ENCODE data around the gene OR7A17. TPM values are rescaled to one million over a fixed set of nuclear protein-coding genes. Genes with fewer than 3 reads are reported as not detected.

The OR7A17 gene
- not detected for total RNA-seq

DNA sequence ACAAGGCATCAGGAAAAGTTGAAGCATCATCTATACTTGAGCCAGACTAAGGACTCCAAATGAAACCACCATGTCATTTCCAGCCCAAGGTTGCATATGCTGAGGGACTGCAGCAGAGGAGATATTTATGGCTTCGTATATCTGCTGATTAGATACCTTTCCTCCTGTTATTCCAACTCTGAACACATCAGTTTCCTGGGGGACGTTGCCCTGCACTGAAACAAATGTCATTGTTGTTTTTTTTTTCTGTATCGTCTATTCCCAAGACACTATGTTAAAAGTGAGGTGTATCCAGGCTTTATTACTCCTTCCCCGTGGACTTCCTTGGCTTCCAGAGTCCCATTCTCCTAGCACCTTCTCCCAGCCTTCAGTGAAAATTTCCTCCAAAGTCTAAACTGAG is at the start of gene OR7A17:
Gene OR7A17, minus strand, starts transcription at position 101 of the 400 bp plus-strand sequence. CDS start 4,777 bp downstream, outside the sequence.
- DNase-seq, result no peak

DNA sequence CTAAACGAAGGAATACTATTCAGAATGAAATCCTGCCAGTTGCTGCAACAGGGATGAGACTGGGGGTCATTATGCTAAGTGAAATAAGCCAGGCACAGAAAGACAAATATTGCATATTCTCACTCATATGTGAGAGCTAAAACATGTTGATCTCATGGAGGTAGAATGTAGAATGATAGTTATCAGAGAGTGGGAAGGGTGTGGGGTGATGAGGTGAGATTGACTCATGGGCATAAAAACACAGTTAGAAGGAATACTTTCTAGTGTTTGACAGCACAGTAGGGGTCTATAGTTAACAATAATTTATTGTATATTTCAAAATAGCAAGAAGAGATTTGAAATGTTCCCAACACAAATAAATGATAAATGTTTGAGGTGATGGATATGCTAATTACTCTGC is 47.6 kb upstream of the OR7A17 start:
- no peak for DNase-seq

DNA sequence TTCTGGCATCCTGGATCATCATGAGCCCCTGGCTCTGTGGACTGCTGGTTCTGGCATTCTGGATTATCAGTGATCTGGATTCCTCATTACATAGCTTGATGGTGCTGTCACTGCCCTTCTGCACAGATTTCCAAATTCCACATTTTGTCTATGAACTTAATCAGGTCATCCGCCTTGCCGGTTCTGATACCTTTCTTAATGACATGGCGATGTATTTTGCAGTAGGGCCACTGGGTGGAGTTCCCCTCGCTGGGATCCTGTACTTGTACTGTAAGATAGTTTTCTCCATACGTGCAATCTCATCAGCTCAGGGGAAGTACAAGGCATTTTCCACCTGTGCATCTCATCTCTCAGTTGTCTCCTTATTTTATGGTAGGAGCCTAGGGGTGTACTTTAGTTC is 30.9 kb upstream of the OR7A17 start:
- no peak for DNase-seq

DNA sequence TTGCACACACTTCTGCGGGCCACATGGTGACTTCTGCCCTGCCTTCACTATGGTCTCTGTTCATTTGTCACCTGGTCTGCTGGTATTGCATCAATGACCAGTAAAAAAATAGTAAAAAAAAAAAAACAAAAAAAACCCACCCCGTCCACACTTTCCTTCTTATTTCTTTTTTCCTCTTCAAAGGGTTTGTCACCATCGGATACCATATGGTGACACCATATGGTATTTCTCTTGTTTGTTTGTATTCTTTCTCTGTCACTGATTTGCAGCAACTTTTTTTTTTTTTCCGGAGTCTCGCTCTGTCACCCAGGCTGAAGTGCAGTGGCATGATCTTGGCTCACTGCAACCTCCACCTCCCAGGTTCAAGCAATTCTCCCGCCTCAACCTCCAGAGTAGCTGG is 29.2 kb upstream of the OR7A17 start:
- DNase-seq, result no peak

DNA sequence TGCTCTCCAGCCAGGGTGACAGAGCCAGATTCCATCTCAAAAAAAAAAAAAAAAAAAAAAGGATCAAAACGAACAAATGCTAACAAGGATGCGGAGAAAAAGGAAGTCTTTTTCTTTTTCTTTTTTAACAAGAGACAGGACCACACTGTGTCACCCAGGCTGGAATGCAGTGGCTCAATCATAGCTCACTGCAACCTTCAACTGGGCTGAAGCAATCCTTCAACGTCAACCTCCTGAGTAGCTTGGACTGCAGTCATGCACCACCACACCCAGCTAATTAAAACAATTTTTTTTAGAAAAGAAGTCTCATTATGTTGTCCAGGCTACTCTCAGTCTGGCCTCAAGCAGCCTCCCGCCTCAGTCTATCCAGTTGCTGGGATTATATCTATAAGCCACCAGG is 20.8 kb upstream of the OR7A17 start:
- no peak for DNase-seq

DNA sequence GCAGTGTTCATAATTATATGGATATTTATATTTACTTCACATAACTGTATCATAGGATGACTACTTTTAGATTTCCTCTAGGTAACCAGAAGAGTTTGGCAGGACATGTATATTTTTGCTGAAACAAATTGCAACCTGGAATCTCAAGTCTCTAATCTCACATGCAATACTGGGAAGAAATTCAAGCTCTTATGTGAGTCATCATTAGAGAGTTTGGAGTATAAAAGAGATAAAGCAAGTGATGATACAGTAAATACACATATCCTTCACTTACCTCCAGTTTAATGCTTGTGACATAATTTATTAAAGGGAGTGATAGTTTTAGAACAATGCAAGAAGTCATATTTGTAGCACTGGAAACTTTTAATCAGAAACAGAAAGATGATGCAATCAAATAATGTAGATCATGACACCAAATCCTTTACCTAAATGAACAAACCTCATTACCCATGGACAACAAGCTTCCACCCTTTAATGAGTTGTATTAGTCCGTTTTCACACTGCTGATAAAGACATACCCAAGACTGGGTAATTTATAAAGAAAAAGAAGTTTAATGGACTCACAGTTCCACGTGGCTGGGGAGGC is 15.8 kb upstream of the OR7A17 start:
- DNase-seq, result no peak

DNA sequence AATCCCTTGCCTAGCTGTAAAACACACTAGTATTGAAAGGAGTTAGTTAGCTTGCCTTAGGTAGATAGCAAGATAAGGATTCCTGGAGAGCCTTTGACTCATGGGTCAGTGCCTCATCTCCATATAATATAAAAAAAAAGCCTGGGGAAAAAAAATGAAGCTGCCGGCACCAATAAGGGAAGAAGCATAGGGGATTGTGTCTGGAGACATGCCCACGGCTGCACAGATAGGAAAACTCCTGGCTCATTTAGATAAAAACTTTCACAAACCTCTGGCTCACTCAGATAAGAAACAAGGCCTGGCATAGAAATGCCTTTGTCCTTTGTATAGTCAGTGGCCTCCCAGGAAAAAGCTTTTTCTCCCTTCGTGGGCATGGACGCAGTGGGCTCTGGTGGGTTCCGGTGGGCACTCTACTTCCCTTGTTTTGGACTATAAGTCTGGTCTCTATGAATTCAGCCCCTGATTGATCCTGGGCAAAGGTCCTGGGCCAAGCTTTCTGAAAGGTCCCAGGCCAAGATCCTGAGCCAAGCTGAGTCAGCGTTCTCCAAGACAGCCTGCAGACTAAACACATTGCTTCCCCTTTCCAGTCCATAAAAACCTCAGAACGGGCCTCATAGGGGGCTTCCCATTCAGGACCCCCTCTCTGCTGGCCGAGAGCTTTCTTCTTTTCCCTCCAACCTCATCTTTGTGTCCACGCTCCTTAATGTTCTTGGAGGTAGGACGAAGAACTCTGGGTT is 4.9 kb upstream of the OR7A17 start:
- DNase-seq, result peak; percentile 2

DNA sequence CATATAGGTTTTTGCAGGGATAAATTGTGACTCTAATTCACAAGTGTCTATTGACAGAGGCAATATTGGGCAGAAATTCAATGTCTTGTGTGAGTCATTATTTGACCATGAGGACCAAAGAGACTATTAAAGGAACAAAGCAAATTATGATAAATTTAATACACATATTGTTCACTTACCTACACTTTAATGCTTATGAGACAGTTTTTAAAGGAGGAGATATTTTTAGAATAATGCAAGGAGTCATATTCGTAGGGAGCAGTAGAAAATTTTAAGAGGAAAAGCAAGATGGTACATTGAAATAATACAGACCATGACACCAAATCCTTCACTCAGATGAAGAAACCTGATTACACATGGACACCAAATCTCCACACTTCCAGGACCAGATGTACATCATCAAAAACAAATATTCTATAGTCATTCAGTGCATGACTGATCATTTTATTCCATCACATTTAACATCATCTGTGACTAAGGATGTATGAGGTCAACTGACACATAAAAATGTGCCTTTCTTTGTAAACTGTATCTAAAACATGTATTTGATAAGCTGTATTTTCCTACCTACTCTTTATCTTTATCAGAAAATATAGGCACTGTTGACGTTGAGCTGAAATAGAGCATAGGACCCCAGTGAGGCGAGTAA is 4.2 kb upstream of the OR7A17 start:
- DNase-seq, result no peak

DNA sequence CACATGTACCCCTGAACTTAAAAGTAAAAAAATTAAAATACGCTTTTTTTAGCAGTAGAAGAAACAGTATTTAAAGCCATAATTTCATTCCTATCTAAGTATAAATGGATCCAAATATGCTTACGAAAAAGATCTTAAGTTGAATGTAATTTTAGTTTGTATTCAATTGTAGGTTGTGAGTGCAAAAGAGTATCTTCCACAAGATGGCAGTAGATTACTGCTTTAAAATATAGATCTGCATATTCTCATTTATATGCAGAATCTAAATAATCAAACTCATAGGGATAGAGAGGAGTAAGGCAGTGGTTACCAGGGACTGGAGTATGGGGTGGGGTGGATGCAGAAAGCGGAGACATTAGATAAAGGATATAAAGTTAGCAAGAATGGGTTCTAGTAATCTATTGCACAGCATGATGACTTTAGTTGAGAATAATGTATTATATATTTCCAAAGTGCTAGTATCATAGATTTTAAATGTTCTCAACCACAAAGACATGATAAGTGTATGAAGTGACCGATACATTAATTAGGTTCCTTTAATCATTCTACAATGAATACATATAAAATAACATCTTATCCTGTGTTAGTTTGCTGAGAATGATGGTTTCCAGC is 14.2 kb downstream of the OR7A17 start:
- peak; percentile 31 for DNase-seq

DNA sequence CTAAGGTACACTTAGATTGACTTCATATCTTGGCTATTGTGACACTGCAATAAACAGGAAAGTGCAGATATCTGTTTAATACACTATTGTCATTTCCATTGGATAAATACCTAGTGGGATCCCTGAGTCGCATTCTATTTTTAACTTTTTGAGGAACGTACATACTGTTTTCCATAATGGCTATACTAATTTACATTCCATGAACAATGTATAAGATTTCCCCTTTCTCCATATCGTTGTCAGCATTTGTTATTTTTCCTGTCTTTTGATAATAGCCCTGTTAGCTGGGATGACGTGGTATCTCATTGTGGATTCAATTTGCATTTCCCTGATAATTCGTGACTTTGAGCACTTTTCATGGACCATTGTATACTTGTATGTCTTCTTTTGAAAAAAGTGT is 17.4 kb downstream of the OR7A17 start:
- DNase-seq, result no peak

DNA sequence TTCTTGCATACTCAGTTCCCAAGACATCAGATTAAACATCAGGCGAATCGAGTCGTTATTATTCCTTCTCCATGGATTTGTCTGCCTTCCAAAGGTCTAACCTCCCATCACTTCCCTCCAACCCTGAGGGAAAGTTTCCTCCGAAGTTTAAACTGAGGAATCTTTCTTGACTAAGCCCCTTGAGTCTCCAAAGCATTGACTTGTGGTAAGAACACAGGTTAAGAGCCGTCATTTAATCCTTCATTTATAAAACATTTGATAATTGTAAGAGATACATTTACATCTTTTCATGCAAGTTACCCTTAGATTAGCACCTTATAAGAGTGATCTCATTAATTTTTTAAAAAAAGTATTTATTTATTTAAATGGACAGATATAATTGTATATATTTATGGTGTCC is 37.1 kb downstream of the OR7A17 start, which contains the start of gene OR7A10:
Gene OR7A10, minus strand, starts transcription at position 101 of the 400 bp plus-strand sequence. CDS start 7,045 bp downstream, outside the sequence.
- no peak for DNase-seq

DNA sequence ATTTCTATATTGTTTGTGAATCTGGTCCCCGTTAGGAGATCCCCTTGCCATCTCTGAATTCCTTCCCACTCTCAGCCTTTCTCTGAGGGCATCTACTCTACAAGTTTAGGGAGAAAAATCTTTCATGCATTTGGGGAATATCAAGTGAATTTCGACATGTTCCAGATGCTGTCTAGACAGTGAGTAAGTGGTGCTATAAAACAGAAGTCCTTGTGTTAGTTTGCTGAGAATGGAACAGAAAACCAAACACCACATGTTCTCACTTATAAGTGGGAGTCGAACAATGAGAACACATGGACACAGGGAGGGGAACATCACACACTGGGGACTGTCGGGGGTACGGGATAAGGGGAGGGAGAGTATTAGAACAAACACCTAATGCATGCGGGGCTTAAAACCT is 42.4 kb downstream of the OR7A17 start:
- DNase-seq, result peak; percentile 71

DNA sequence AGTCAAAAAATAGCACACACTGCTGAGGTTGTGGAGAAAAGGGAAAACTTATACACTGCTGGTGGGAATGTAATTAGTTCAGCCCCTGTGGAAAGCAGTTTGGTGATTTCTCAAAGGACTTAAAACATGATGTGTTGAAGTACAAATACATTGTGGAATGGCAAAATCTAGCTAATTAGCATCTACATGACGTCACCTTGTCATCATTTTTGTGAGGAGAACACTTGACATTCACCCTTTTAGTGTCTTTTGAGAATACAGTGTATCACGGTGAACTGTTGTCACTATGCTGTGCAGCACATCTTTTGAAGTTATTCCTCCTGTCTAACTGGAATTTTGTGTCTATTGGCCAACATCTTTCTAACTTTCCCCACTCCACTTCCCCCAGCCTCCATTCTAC is 42.8 kb downstream of the OR7A17 start:
- DNase-seq, result no peak

DNA sequence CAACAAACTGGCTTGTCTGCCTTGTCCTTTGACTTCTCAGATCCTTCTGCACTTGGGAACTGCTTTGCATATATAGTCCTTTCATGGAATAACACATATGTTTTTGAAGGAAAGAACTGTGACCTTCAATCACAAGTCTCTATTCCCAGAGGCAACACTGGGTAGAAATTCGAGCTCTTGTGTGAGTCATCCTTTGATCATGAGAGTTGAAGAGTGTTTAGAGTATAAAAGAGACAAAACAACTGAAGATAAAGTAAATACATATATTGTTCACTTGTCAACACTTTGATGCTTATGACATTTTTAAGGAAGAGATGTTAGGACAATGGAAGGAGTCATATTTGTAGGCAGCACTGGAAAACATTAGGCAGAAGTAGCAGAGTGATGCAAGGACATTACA is 45.7 kb downstream of the OR7A17 start:
- peak; percentile 11 for DNase-seq

DNA sequence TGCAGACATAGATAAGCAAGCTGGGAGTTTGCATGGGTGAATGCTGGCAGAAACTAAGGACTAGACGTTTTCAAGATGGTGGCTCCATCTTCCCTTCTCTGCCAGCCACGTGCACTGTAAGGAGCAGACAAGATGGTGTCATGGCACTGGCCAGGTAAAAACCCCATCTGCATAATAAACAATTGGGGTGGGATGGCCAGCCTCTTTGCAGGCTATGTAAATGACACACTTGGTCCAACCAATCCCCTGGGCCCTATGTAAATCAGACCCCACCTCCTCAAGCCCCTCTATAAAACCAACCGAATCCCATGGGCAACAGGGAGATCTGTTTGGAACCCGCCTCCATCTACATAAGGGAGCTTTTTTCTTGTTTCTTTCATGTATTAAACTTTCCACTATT is 48.5 kb downstream of the OR7A17 start:
- no peak for DNase-seq

DNA sequence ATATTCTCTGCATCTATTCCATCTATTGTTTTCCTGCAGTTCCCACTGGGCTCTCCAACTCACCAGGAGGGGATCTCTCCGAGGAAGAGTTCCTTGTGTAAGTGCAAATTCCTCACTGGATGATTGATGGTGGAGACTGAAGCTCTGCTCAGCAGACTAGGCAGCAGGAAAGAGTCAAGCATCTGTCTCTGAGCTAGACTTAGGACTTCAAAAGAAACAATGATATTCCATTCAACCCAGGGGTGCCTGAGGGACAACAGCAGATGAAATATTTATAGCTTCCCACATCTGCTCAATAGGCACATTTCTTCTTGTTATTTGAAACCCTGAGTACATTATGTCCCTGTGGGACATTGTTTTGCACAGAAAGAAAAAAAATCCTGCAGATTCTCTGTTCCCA is 50.9 kb downstream of the OR7A17 start, which contains the start of the genes OR7A5 and OR7C1:
Gene OR7A5, minus strand, starts transcription at position 175 of the 400 bp plus-strand sequence. CDS start 6,944 bp downstream, outside the sequence.
Gene OR7C1, minus strand, starts transcription at position 175 of the 400 bp plus-strand sequence. CDS start 35,049 bp downstream, outside the sequence.
- DNase-seq, result peak; percentile 47

DNA sequence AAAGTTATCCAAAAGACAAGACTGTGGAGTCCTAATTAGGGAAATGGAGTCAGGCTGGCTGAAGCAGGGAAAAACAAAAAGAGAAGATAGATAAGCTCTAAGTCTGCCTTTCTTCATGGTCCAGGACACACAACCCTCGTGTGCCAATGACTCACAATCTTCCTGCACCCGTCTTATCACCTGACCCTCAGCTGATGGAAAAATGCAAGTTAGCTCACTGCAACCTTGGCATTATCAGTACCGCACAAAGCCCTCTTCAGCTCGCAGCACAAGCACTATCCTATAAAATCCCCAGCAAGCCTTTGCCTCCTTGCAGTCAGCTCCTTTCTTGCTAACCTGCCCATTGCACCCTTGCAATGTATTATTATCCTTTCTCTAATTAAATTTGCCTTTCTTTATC is 55.2 kb downstream of the OR7A17 start:
- DNase-seq, result no peak

Small RNAs within 50 kb of the gene (small RNA-seq; reads per million reads assigned to genes)
- gene OR7A18P (ENCODE audit: low replicate concordance), result not detected

Other genes starting within 250 kb of the OR7A17 start
- gene ADGRE3, start 211.3 kb downstream of the OR7A17 start, total RNA-seq, result not detected
- 18.1 TPM for gene ZNF333, start 196.1 kb downstream of the OR7A17 start, total RNA-seq
- gene ADGRE2, start 107.6 kb downstream of the OR7A17 start, total RNA-seq, result 0.31 TPM
- not detected for gene OR7A5, start 50.9 kb downstream of the OR7A17 start, total RNA-seq
- gene OR7C1, start 50.9 kb downstream of the OR7A17 start, total RNA-seq, result 0.31 TPM
- gene OR7A10, start 37.2 kb downstream of the OR7A17 start, total RNA-seq, result not detected
- not detected for gene OR7C2, start 55.4 kb upstream of the OR7A17 start, total RNA-seq
- gene SLC1A6, start 93.7 kb upstream of the OR7A17 start, total RNA-seq, result 0.21 TPM
- gene CASP14, start 163.3 kb upstream of the OR7A17 start, total RNA-seq, result 0.10 TPM
- gene OR1I1, start 196.1 kb upstream of the OR7A17 start, total RNA-seq, result not detected
- 15.3 TPM for gene SYDE1, start 221.3 kb upstream of the OR7A17 start, total RNA-seq

All from tongue (tissue), 3 donors.